ENCODE measurements around the gene NRXN2. TPM values are rescaled to one million over a fixed set of nuclear protein-coding genes. Genes with fewer than 3 reads are reported as not detected.

NRXN2 gene
- total and polyA plus RNA-seq, 2 experiments from 2014 or later, result 1.1 to 5.6 TPM

GRCh38 chr11:64675450-64676260 lies 47.3 kb downstream of the NRXN2 start:
- peak; percentile 97 for DNase-seq
- Histone ChIP-seq H3K79me2 (ENCODE audit: insufficient read depth) (no peaks in the 10 kb centered on the region), H3K9me2 (ENCODE audit: insufficient read depth) (no peaks in the 10 kb centered on the region), H3K9me3 (ENCODE audit: low read depth) (no peaks in the 10 kb centered on the region), H4K20me1 (ENCODE audit: insufficient read depth) (no peaks in the 10 kb centered on the region), H2AFZ (no peak overlapping the region; the same call in 1 of the 2 replicates), H3K9ac (peak overlapping the region; percentile 10; the same call in 1 of the 2 replicates), H3K27me3 (replicated peaks; ENCODE audit: insufficient read depth) (peaks cover 32% of the 10 kb centered on the region), H3K27ac (no peak overlapping the region), H3K4me2 (ENCODE audit: unreplicated experiment) (peak overlapping the region; percentile 25), H3F3A (ENCODE audit: insufficient read depth) (0 out of 2 replicates have a peak, but pooled peaks cover 4% of the 10 kb centered on the region), H3K4me3 (no peak overlapping the region), H3K36me3 (ENCODE audit: low read depth) (no peaks in the 10 kb centered on the region), H3K4me1 (ENCODE audit: insufficient read depth) (peaks cover 12% of the 10 kb centered on the region)
- TF ChIP-seq EZH2 (IDR thresholded peaks at IDR 0.05; ENCODE audit: insufficient read depth, poor library complexity, severe bottlenecking) (no peak), EZH2phosphoT487 (IDR thresholded peaks at IDR 0.05; ENCODE audit: insufficient read depth, low read depth) (no peak)
- WGBS, 2 experiments (ENCODE audit: low coverage in 1 of 2, low lambda C conversion rate in 2 of 2, missing lambda C conversion rate in 2 of 2), result 40 to 41% methylated on average over 18 to 19 of the region's 19 CpGs
- in situ Hi-C loops (cut with MboI), result no loop called here

- WGBS, 2 experiments (ENCODE audit: low coverage in 1 of 2, low lambda C conversion rate in 2 of 2, missing lambda C conversion rate in 2 of 2), result 96 to 100% methylated on average over 2 of the region's 2 CpGs
- Histone ChIP-seq H3K27me3 (replicated peaks; ENCODE audit: insufficient read depth) (peaks cover 30% of the 10 kb centered on the region), H3F3A (ENCODE audit: insufficient read depth) (0 out of 2 replicates have a peak, but pooled peaks cover 4% of the 10 kb centered on the region), H4K20me1 (ENCODE audit: insufficient read depth) (no peaks in the 10 kb centered on the region), H3K9me3 (ENCODE audit: low read depth) (no peaks in the 10 kb centered on the region), H3K36me3 (ENCODE audit: low read depth) (no peaks in the 10 kb centered on the region), H3K9me2 (ENCODE audit: insufficient read depth) (no peaks in the 10 kb centered on the region), H3K4me3 (no peak overlapping the region), H3K4me1 (ENCODE audit: insufficient read depth) (peaks cover 12% of the 10 kb centered on the region), H3K9ac (no peak overlapping the region), H3K27ac (no peak overlapping the region), H3K79me2 (ENCODE audit: insufficient read depth) (no peaks in the 10 kb centered on the region), H2AFZ (no peak overlapping the region), H3K4me2 (ENCODE audit: unreplicated experiment) (no peak overlapping the region)
- in situ Hi-C loops (cut with MboI), result no loop called here
- TF ChIP-seq EZH2 (IDR thresholded peaks at IDR 0.05; ENCODE audit: insufficient read depth, poor library complexity, severe bottlenecking), result no peak
- TF ChIP-seq EZH2phosphoT487 (IDR thresholded peaks at IDR 0.05; ENCODE audit: insufficient read depth, low read depth), result no peak
- no peak for DNase-seq
Observed at GRCh38 chr11:64674774-64675173, 48.2 kb downstream of the NRXN2 start.

- in situ Hi-C loops (cut with MboI), result no loop called here
- TF ChIP-seq EZH2phosphoT487 (IDR thresholded peaks at IDR 0.05; ENCODE audit: insufficient read depth, low read depth) (no peak), EZH2 (IDR thresholded peaks at IDR 0.05; ENCODE audit: insufficient read depth, poor library complexity, severe bottlenecking) (no peak)
- DNase-seq, result no peak
- no peak overlapping the region for H3K4me3 ChIP-seq
- WGBS, 2 experiments (ENCODE audit: low coverage in 1 of 2, low lambda C conversion rate in 2 of 2, missing lambda C conversion rate in 2 of 2), result 64 to 71% methylated on average over 1 of the region's 1 CpG
- H3K9me2 ChIP-seq (ENCODE audit: insufficient read depth), result no peaks in the 10 kb centered on the region
- no peak overlapping the region for H3K4me2 ChIP-seq (ENCODE audit: unreplicated experiment)
- no peaks in the 10 kb centered on the region for H4K20me1 ChIP-seq (ENCODE audit: insufficient read depth)
- peaks cover 12% of the 10 kb centered on the region for H3K4me1 ChIP-seq (ENCODE audit: insufficient read depth)
- H3K27me3 ChIP-seq (replicated peaks; ENCODE audit: insufficient read depth), result peaks cover 29% of the 10 kb centered on the region
- no peak overlapping the region for H3K27ac ChIP-seq
- H2AFZ ChIP-seq, result no peak overlapping the region
- no peaks in the 10 kb centered on the region for H3K36me3 ChIP-seq (ENCODE audit: low read depth)
- 0 out of 2 replicates have a peak, but pooled peaks cover 4% of the 10 kb centered on the region for H3F3A ChIP-seq (ENCODE audit: insufficient read depth)
- no peaks in the 10 kb centered on the region for H3K79me2 ChIP-seq (ENCODE audit: insufficient read depth)
- H3K9ac ChIP-seq, result no peak overlapping the region
- H3K9me3 ChIP-seq (ENCODE audit: low read depth), result no peaks in the 10 kb centered on the region
Observed at GRCh38 chr11:64673279-64673678, 49.7 kb downstream of the NRXN2 start.

- Histone ChIP-seq H3K79me2 (ENCODE audit: insufficient read depth) (no peaks in the 10 kb centered on the region), H4K20me1 (ENCODE audit: insufficient read depth) (no peaks in the 10 kb centered on the region), H3K4me3 (no peak overlapping the region), H3K4me1 (ENCODE audit: insufficient read depth) (peaks cover 12% of the 10 kb centered on the region), H3K9me3 (ENCODE audit: low read depth) (no peaks in the 10 kb centered on the region), H3K9me2 (ENCODE audit: insufficient read depth) (no peaks in the 10 kb centered on the region), H3K27ac (no peak overlapping the region), H3F3A (ENCODE audit: insufficient read depth) (0 out of 2 replicates have a peak, but pooled peaks cover 4% of the 10 kb centered on the region), H3K27me3 (replicated peaks; ENCODE audit: insufficient read depth) (peaks cover 29% of the 10 kb centered on the region), H3K36me3 (ENCODE audit: low read depth) (no peaks in the 10 kb centered on the region), H3K4me2 (ENCODE audit: unreplicated experiment) (no peak overlapping the region), H3K9ac (no peak overlapping the region), H2AFZ (no peak overlapping the region)
- 59 to 62% methylated on average over 2 of the region's 2 CpGs for WGBS, 2 experiments (ENCODE audit: low coverage in 1 of 2, low lambda C conversion rate in 2 of 2, missing lambda C conversion rate in 2 of 2)
- TF ChIP-seq EZH2phosphoT487 (IDR thresholded peaks at IDR 0.05; ENCODE audit: insufficient read depth, low read depth), result no peak
- no peak for TF ChIP-seq EZH2 (IDR thresholded peaks at IDR 0.05; ENCODE audit: insufficient read depth, poor library complexity, severe bottlenecking)
- DNase-seq, result no peak
- in situ Hi-C loops (cut with MboI), result no loop called here
Observed at GRCh38 chr11:64672875-64673274, 50.1 kb downstream of the NRXN2 start.

Measured in GM23248 (cell line).